H9 (cell line): Measurements from ENCODE around the gene OR2T10. TPM values are rescaled to one million over a fixed set of nuclear protein-coding genes. Genes with fewer than 3 reads are reported as not detected.
"Not testable (repeated sequence)": the region's sequence is repeated elsewhere in the genome, so short reads cannot be mapped to it uniquely, and the experiment has no call there.

Experiments
- DNase-seq: peaks from one replicate; pipeline ENCODE4 v3.0.0-alpha.2; 2017
- H2AFZ ChIP-seq: one replicate; pipeline ENCODE4 v1.6.1; 2013; ENCODE audit warnings: mild to moderate bottlenecking, low read length, control low read depth, moderate library complexity
- H2AK5ac ChIP-seq: 2 replicates; pipeline ENCODE4 v1.6.1; 2013; ENCODE audit warnings: low read length, control low read depth, mixed read lengths; ENCODE audit not compliant: insufficient read length
- H2BK120ac ChIP-seq: one replicate; pipeline ENCODE4 v1.6.1; 2013; ENCODE audit warnings: low read depth, mild to moderate bottlenecking, low read length, control low read depth, inconsistent platforms; ENCODE audit not compliant: poor library complexity, severe bottlenecking
- H2BK12ac ChIP-seq: 2 replicates; pipeline ENCODE4 v1.6.1; 2013; ENCODE audit warnings: low read length, control low read depth, mixed read lengths, low read depth; ENCODE audit not compliant: insufficient read length
- H2BK15ac ChIP-seq: 2 replicates; pipeline ENCODE4 v1.6.1; 2013; ENCODE audit warnings: low read depth, low read length, control low read depth
- H2BK20ac ChIP-seq: one replicate; pipeline ENCODE4 v1.6.1; 2013; ENCODE audit warnings: low read depth, mild to moderate bottlenecking, low read length, control low read depth, inconsistent platforms; ENCODE audit not compliant: poor library complexity, severe bottlenecking
- H2BK5ac ChIP-seq: 2 replicates; pipeline ENCODE4 v1.6.1; 2013; ENCODE audit warnings: low read length, control low read depth, mixed read lengths; ENCODE audit not compliant: insufficient read length
- H3K14ac ChIP-seq: 2 replicates; pipeline ENCODE4 v1.6.1; 2013; ENCODE audit warnings: low read length, control low read depth; ENCODE audit not compliant: insufficient read depth
- H3K18ac ChIP-seq: 2 replicates; pipeline ENCODE4 v1.6.1; 2013; ENCODE audit warnings: low read depth, mild to moderate bottlenecking, mixed read lengths, low read length, control low read depth; ENCODE audit not compliant: insufficient read length
- H3K23ac ChIP-seq: 2 replicates; pipeline ENCODE4 v1.6.1; 2013; ENCODE audit warnings: low read length, control low read depth, mixed read lengths, low read depth; ENCODE audit not compliant: insufficient read length
- H3K23me2 ChIP-seq: 2 replicates; pipeline ENCODE4 v1.6.1; 2013; ENCODE audit warnings: low read depth, mild to moderate bottlenecking, mixed read lengths, low read length, control low read depth; ENCODE audit not compliant: insufficient read length, poor library complexity, severe bottlenecking
- H3K27ac ChIP-seq: 2 replicates; pipeline ENCODE4 v1.5.1; 2013; ENCODE audit warnings: low read length, control low read depth, mixed read lengths, low read depth; ENCODE audit not compliant: insufficient read length
- H3K27me3 ChIP-seq: 2 replicates; pipeline ENCODE4 v1.6.1; 2013; ENCODE audit warnings: low read length, control low read depth, inconsistent platforms; ENCODE audit not compliant: insufficient read depth
- H3K4ac ChIP-seq: 2 replicates; pipeline ENCODE4 v1.6.1; 2013; ENCODE audit warnings: low read depth, mild to moderate bottlenecking, control low read depth, inconsistent platforms, low read length, moderate library complexity
- H3K4me1 ChIP-seq: 2 replicates; pipeline ENCODE4 v1.6.1; 2013; ENCODE audit warnings: low read length, control low read depth, inconsistent platforms; ENCODE audit not compliant: insufficient read depth
- H3K4me2 ChIP-seq: 2 replicates; pipeline ENCODE4 v1.6.1; 2013; ENCODE audit warnings: low read length, control low read depth, mixed read lengths; ENCODE audit not compliant: insufficient read length, insufficient read depth
- H3K56ac ChIP-seq: 2 replicates; pipeline ENCODE4 v1.6.1; 2013; ENCODE audit warnings: low read depth, mild to moderate bottlenecking, mixed read lengths, low read length, control low read depth; ENCODE audit not compliant: insufficient read length
- H3K79me1 ChIP-seq: 2 replicates; pipeline ENCODE4 v1.6.1; 2013; ENCODE audit warnings: low read depth, mild to moderate bottlenecking, moderate library complexity, low read length, control low read depth, inconsistent platforms; ENCODE audit not compliant: insufficient read depth, poor library complexity, severe bottlenecking
- H3K79me2 ChIP-seq: 2 replicates; pipeline ENCODE4 v1.6.1; 2013; ENCODE audit warnings: low read length, control low read depth, inconsistent platforms; ENCODE audit not compliant: insufficient read depth
- H3K9ac ChIP-seq: 2 replicates; pipeline ENCODE4 v1.6.1; 2013; ENCODE audit warnings: low read length, control low read depth, mixed read lengths; ENCODE audit not compliant: insufficient read length; ENCODE audit errors: extremely low read depth
- H3K9me3 ChIP-seq: one replicate; pipeline ENCODE4 v1.6.1; 2013; ENCODE audit warnings: low read depth, low read length, inconsistent platforms; ENCODE audit not compliant: control insufficient read depth
- H3T11ph ChIP-seq: one replicate; pipeline ENCODE4 v1.6.1; 2013; ENCODE audit warnings: mild to moderate bottlenecking, low read length, control low read depth, inconsistent platforms
- H4K20me1 ChIP-seq: one replicate; pipeline ENCODE4 v1.6.1; 2013; ENCODE audit not compliant: control insufficient read depth, insufficient read length, insufficient read depth
- H4K5ac ChIP-seq: 2 replicates; pipeline ENCODE4 v1.6.1; 2013; ENCODE audit warnings: low read depth, mild to moderate bottlenecking, mixed read lengths, low read length, control low read depth; ENCODE audit not compliant: insufficient read length
- H4K8ac ChIP-seq: replicated peaks from 2 replicates; pipeline ENCODE4 v1.6.1; 2013; ENCODE audit warnings: low read length, control low read depth, mixed read lengths, low read depth; ENCODE audit not compliant: insufficient read length
- H4K91ac ChIP-seq: 2 replicates; pipeline ENCODE4 v1.6.1; 2013; ENCODE audit warnings: low read depth, mild to moderate bottlenecking, moderate library complexity, mixed read lengths, low read length, control low read depth; ENCODE audit not compliant: insufficient read length
- H3K27ac Mint-ChIP-seq, 3 experiments: 2 replicates in 2 of 3; 3 replicates in 1 of 3; pipeline ENCODE4 v1.8.0; 2020 to 2021; ENCODE audit warnings: mixed read lengths in 3 of 3, mild to moderate bottlenecking in 1 of 3, moderate library complexity in 1 of 3
- H3K27me3 Mint-ChIP-seq: 2 replicates; pipeline ENCODE4 v1.8.0; 2021; ENCODE audit warnings: low read depth, mild to moderate bottlenecking, moderate library complexity, mixed read lengths
- H3K36me3 Mint-ChIP-seq, 3 experiments: 2 replicates in 2 of 3; 3 replicates in 1 of 3; pipeline ENCODE4 v1.8.0; 2020 to 2021; ENCODE audit warnings: low read depth in 3 of 3, mixed read lengths in 3 of 3; ENCODE audit not compliant: insufficient read depth in 1 of 3
- H3K4me1 Mint-ChIP-seq, 2 experiments: 2 replicates each; pipeline ENCODE4 v1.8.0; 2020; ENCODE audit warnings: mixed read lengths in 2 of 2
- H3K4me3 Mint-ChIP-seq, 2 experiments: 2 replicates in 1 of 2; 3 replicates in 1 of 2; pipeline ENCODE4 v1.8.0; 2020 to 2021; ENCODE audit warnings: mild to moderate bottlenecking in 2 of 2, mixed read lengths in 2 of 2, moderate library complexity in 1 of 2
- H3K9me3 Mint-ChIP-seq, 2 experiments: 2 replicates in 1 of 2; 3 replicates in 1 of 2; pipeline ENCODE4 v1.8.0; 2020; ENCODE audit warnings: mild to moderate bottlenecking in 2 of 2, mixed read lengths in 2 of 2, moderate library complexity in 1 of 2
- WGBS: extraction: QIAGEN DNeasy Blood & Tissue Kit; methylation state at CpG from one replicate; pipeline ENCODE4 v1.1.7; 2013; ENCODE audit warnings: missing lambda C conversion rate, low lambda C conversion rate, mixed read lengths; ENCODE audit not compliant: insufficient read length; ENCODE audit errors: extremely low coverage; 5-methylcytosine and 5-hydroxymethylcytosine counted together
- total RNA-seq: library from RNA; stranded (reverse); gene quantifications from 2 replicates; pipeline ENCODE4 v1.2.1, GENCODE V29; 2021

Gene OR2T10
- total RNA-seq, 1 experiment from 2014 or later, result not detected

- H3K27ac Mint-ChIP-seq, H3K9me3 ChIP-seq, H2BK5ac ChIP-seq, H3K27ac ChIP-seq, H2BK12ac ChIP-seq, H3K23me2 ChIP-seq, H3K27me3 ChIP-seq, H2AFZ ChIP-seq, H3K4me2 ChIP-seq, H4K5ac ChIP-seq, H3K23ac ChIP-seq, H3K9ac ChIP-seq, H3K4me1 Mint-ChIP-seq, H3T11ph ChIP-seq, DNase-seq, H3K18ac ChIP-seq, H3K4ac ChIP-seq, H3K79me1 ChIP-seq, H4K91ac ChIP-seq, H2BK120ac ChIP-seq, H2BK20ac ChIP-seq, H3K79me2 ChIP-seq, H3K4me3 Mint-ChIP-seq, H3K56ac ChIP-seq, H3K36me3 Mint-ChIP-seq, H2AK5ac ChIP-seq, H4K8ac ChIP-seq, H2BK15ac ChIP-seq, H4K20me1 ChIP-seq, H3K14ac ChIP-seq, H3K27me3 Mint-ChIP-seq, H3K4me1 ChIP-seq: not testable (repeated sequence)
- H3K9me3 Mint-ChIP-seq, result peaks cover 33 to 36% of the 10 kb centered on the region in 2 experiments
- no CpG with 5 or more reads among the region's 3 CpGs for WGBS
Measured at GRCh38 chr1:248570811-248571210, 26.7 kb downstream of the OR2T10 start.

GRCh38 chr1:248569049-248569448 lies 28.5 kb downstream of the OR2T10 start:
- not testable (repeated sequence) for H3K79me2 ChIP-seq, H3K23me2 ChIP-seq, H3K56ac ChIP-seq, H3K27ac Mint-ChIP-seq, H2BK20ac ChIP-seq, H3K4me1 Mint-ChIP-seq, H3K4me3 Mint-ChIP-seq, H3K23ac ChIP-seq, H3K14ac ChIP-seq, H3K4ac ChIP-seq, H3K18ac ChIP-seq, H4K8ac ChIP-seq, H3K27ac ChIP-seq, H2BK15ac ChIP-seq, H4K5ac ChIP-seq, H3K27me3 Mint-ChIP-seq, H3K27me3 ChIP-seq, H2BK5ac ChIP-seq, H4K20me1 ChIP-seq, H3T11ph ChIP-seq, H3K36me3 Mint-ChIP-seq, H2BK12ac ChIP-seq, H2BK120ac ChIP-seq, H2AK5ac ChIP-seq, H3K4me2 ChIP-seq, H3K4me1 ChIP-seq, DNase-seq, H4K91ac ChIP-seq, H3K9me3 ChIP-seq, H3K79me1 ChIP-seq, H3K9ac ChIP-seq, H2AFZ ChIP-seq
- peaks cover 27 to 29% of the 10 kb centered on the region in 2 experiments for H3K9me3 Mint-ChIP-seq
- no CpG with 5 or more reads among the region's 2 CpGs for WGBS
